ENCODE measurements around the gene DLG2.

- TF ChIP-seq CTCF (IDR thresholded peaks at IDR 0.05; ENCODE audit: low read length) (no peak), EZH2 (optimal IDR thresholded peaks at IDR 0.05; ENCODE audit: low read depth, low read length) (no peak), EZH2phosphoT487 (IDR thresholded peaks at IDR 0.05; ENCODE audit: low read length) (no peak)
Measured at GRCh38 chr11:85619499-85619898, 7.6 kb downstream of the DLG2 start.

All from MM.1S (cell line).